Stomach smooth muscle (tissue), 2 donors: ENCODE measurements around the gene LRP1-AS.

ENCODE experiments used
- H3K27ac ChIP-seq: one replicate; pipeline ENCODE4 v1.7.0; 2013; ENCODE audit warnings: mild to moderate bottlenecking, low read length, inconsistent platforms
- H3K27me3 ChIP-seq, 2 donors: one replicate each; pipeline ENCODE4 v1.7.0; 2013; ENCODE audit warnings: low read length in 2 of 2; ENCODE audit not compliant: insufficient read depth in 2 of 2, control insufficient read depth in 1 of 2
- H3K36me3 ChIP-seq, 2 donors: one replicate each; pipeline ENCODE4 v1.7.0; 2013; ENCODE audit warnings: low read length in 2 of 2; ENCODE audit not compliant: control insufficient read depth in 2 of 2, insufficient read depth in 2 of 2
- H3K4me1 ChIP-seq: one replicate; pipeline ENCODE4 v1.7.0; 2013; ENCODE audit warnings: low read length; ENCODE audit not compliant: control insufficient read depth, insufficient read depth
- H3K4me3 ChIP-seq, 2 donors: one replicate each; pipeline ENCODE4 v1.7.0; 2013; ENCODE audit warnings: low read length in 2 of 2
- H3K9ac ChIP-seq, 2 donors: one replicate each; pipeline ENCODE4 v1.7.0; 2013; ENCODE audit warnings: low read length in 2 of 2, mild to moderate bottlenecking in 1 of 2
- H3K9me3 ChIP-seq, 2 donors: one replicate each; pipeline ENCODE4 v1.7.0; 2013; ENCODE audit warnings: low read length in 2 of 2; ENCODE audit not compliant: control insufficient read depth in 2 of 2
- donor health status: healthy.
- donor health status: Pancreatic carcinoma.

Gene LRP1-AS

DNA sequence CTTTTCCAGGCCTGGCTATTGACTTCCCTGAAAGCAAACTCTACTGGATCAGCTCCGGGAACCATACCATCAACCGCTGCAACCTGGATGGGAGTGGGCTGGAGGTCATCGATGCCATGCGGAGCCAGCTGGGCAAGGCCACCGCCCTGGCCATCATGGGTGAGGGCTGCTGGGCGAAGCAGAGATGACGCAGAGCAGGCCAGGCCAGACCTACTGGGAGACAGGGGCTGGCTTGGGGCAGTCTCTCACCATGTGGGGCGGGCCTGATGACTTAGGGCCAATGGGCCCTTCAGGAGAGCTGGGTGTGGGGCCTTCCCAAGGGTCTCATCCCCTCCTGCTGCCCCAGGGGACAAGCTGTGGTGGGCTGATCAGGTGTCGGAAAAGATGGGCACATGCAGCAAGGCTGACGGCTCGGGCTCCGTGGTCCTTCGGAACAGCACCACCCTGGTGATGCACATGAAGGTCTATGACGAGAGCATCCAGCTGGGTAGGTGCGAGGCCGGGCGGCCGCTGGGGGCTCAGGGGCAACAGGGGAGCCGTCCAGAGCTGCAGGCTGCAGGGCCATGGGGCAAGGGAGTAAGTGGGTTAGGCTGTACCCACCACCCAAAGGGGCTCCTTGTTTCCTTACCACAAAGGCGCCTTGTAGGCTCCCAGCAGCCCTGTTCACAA, 33.0 kb upstream of the LRP1-AS start:
- Histone ChIP-seq H3K4me3 (no peak overlapping the region), H3K36me3 (peaks cover 48 to 61% of the 10 kb centered on the region in 2 donors), H3K27me3 (no peaks in the 10 kb centered on the region), H3K27ac (no peak overlapping the region), H3K9ac (peak overlapping the region in 1 of 2 donors; percentile 13), H3K4me1 (peaks cover 4% of the 10 kb centered on the region), H3K9me3 (no peaks in the 10 kb centered on the region)

DNA sequence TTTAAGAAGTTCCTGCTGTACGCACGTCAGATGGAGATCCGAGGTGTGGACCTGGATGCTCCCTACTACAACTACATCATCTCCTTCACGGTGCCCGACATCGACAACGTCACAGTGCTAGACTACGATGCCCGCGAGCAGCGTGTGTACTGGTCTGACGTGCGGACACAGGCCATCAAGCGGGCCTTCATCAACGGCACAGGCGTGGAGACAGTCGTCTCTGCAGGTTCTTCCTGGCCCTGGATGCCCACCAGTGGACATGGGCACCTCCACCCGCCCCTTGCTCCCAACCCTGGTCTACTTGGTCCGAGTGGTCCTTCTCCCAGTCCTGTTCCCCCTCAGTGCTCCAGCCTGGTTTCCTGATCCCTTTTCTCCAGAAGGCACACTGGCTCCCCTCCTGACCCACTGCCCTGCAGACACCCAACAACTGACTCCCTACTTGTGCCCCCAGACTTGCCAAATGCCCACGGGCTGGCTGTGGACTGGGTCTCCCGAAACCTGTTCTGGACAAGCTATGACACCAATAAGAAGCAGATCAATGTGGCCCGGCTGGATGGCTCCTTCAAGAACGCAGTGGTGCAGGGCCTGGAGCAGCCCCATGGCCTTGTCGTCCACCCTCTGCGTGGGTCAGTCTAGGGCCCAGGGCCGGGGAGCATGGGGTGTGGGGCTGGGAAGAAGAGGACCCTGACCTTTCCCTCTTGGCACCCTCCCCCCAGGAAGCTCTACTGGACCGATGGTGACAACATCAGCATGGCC, 32.1 kb upstream of the LRP1-AS start:
- Histone ChIP-seq H3K9ac (no peak overlapping the region), H3K27ac (no peak overlapping the region), H3K4me1 (peaks cover 11% of the 10 kb centered on the region), H3K27me3 (no peaks in the 10 kb centered on the region), H3K36me3 (peaks cover 40 to 53% of the 10 kb centered on the region in 2 donors), H3K9me3 (no peaks in the 10 kb centered on the region), H3K4me3 (no peak overlapping the region)

DNA sequence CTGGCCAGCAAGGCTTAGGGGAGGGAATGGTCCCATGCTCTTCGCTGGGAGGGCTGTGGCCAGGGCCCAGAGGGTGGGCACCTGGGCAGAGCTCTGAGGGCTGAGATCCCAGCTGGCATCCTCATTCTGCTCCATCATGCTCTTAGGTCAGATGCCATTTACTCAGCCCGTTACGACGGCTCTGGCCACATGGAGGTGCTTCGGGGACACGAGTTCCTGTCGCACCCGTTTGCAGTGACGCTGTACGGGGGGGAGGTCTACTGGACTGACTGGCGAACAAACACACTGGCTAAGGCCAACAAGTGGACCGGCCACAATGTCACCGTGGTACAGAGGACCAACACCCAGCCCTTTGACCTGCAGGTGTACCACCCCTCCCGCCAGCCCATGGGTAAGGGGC, 30.8 kb upstream of the LRP1-AS start:
- no peak overlapping the region for H3K9ac ChIP-seq
- H3K36me3 ChIP-seq: peaks cover 28 to 52% of the 10 kb centered on the region in 2 donors
- peaks cover 11% of the 10 kb centered on the region for H3K4me1 ChIP-seq
- H3K4me3 ChIP-seq: no peak overlapping the region
- no peak overlapping the region for H3K27ac ChIP-seq
- no peaks in the 10 kb centered on the region for H3K9me3 ChIP-seq
- H3K27me3 ChIP-seq: no peaks in the 10 kb centered on the region

DNA sequence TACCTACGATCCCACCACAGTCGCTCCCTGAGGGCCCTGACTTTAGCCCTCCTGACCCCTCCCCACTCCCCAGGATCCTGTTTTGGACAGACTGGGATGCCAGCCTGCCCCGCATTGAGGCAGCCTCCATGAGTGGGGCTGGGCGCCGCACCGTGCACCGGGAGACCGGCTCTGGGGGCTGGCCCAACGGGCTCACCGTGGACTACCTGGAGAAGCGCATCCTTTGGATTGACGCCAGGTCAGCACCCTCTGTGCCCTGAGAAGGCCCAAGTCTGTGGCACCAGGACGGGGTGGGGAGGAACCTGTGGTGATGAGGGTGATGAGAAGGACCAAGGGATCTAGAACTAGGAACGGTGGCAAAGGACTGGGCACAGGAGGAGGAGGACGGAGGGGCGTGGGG, 29.9 kb upstream of the LRP1-AS start:
- Histone ChIP-seq H3K36me3 (peaks cover 30 to 59% of the 10 kb centered on the region in 2 donors), H3K9me3 (no peaks in the 10 kb centered on the region), H3K27me3 (no peaks in the 10 kb centered on the region), H3K4me3 (no peak overlapping the region), H3K4me1 (peaks cover 11% of the 10 kb centered on the region), H3K9ac (no peak overlapping the region), H3K27ac (no peak overlapping the region)

DNA sequence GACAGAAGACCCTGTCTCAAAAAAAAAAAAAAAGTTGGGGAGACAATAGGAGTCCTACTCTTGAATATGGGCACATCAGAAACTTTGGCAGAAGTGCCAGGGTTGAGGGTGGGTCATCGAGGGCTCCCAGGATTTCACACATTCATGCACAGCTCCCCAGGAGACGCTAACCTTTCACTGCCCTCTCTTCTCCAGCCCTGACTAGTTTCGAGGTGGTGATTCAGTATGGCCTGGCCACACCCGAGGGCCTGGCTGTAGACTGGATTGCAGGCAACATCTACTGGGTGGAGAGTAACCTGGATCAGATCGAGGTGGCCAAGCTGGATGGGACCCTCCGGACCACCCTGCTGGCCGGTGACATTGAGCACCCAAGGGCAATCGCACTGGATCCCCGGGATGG, 29.4 kb upstream of the LRP1-AS start:
- Histone ChIP-seq H3K27ac (no peak overlapping the region), H3K9me3 (no peaks in the 10 kb centered on the region), H3K27me3 (no peaks in the 10 kb centered on the region), H3K9ac (no peak overlapping the region), H3K4me3 (no peak overlapping the region), H3K4me1 (peaks cover 11% of the 10 kb centered on the region), H3K36me3 (peaks cover 30 to 59% of the 10 kb centered on the region in 2 donors)

DNA sequence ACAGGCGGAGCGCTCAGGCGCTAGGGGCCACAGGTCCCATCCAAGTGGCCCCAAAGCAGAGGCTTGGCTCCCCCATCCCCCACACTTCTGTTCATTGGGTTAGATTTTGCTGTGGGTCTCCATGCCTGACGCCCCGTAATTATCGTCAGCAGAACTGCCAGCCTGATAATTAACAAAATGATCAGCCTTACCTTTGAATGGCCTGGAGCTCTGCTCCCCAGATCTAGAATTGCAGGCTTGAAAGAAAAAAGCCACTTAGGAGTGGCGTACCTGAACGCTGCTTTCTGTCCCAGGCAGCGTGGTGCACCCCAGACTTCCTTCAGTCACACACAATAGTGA, 28.7 kb upstream of the LRP1-AS start:
- H3K27me3 ChIP-seq: no peaks in the 10 kb centered on the region
- H3K4me1 ChIP-seq: peaks cover 13% of the 10 kb centered on the region
- no peaks in the 10 kb centered on the region for H3K9me3 ChIP-seq
- H3K36me3 ChIP-seq: peaks cover 28 to 56% of the 10 kb centered on the region in 2 donors
- no peak overlapping the region for H3K27ac ChIP-seq
- H3K4me3 ChIP-seq: no peak overlapping the region
- H3K9ac ChIP-seq: no peak overlapping the region

DNA sequence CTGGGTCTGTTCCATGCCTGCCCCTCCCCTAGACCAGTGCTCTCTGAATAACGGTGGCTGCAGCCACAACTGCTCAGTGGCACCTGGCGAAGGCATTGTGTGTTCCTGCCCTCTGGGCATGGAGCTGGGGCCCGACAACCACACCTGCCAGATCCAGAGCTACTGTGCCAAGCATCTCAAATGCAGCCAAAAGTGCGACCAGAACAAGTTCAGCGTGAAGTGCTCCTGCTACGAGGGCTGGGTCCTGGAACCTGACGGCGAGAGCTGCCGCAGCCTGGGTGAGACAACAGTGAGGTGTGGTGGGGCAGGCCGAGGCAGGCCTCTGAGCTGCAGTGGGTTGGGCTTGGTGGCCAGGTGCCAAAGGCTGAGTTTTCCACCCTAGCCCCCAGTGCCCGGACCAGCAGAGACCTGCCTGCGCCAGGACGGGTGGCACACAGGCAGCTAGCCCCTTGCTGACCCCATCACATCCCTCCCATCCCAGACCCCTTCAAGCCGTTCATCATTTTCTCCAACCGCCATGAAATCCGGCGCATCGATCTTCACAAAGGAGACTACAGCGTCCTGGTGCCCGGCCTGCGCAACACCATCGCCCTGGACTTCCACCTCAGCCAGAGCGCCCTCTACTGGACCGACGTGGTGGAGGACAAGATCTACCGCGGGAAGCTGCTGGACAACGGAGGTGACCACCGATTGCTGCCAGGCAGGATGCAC, 28.2 kb upstream of the LRP1-AS start:
- Histone ChIP-seq H3K4me3 (no peak overlapping the region), H3K9me3 (no peaks in the 10 kb centered on the region), H3K4me1 (peaks cover 16% of the 10 kb centered on the region), H3K9ac (no peak overlapping the region), H3K36me3 (peaks cover 27 to 54% of the 10 kb centered on the region in 2 donors), H3K27me3 (no peaks in the 10 kb centered on the region), H3K27ac (no peak overlapping the region)

DNA sequence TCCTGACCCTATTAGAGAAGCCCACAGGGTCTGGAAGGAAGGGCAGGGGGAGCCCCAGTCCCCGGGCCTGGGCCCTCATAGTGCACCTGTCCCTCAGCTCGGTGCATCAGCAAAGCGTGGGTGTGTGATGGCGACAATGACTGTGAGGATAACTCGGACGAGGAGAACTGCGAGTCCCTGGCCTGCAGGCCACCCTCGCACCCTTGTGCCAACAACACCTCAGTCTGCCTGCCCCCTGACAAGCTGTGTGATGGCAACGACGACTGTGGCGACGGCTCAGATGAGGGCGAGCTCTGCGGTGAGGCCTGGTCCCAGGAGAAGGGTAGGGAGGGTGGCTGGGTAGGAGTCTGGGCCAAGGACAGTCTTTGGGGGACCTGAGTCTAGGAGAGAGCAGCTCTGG, 26.3 kb upstream of the LRP1-AS start:
- Histone ChIP-seq H3K9me3 (no peaks in the 10 kb centered on the region), H3K27ac (no peak overlapping the region)

DNA sequence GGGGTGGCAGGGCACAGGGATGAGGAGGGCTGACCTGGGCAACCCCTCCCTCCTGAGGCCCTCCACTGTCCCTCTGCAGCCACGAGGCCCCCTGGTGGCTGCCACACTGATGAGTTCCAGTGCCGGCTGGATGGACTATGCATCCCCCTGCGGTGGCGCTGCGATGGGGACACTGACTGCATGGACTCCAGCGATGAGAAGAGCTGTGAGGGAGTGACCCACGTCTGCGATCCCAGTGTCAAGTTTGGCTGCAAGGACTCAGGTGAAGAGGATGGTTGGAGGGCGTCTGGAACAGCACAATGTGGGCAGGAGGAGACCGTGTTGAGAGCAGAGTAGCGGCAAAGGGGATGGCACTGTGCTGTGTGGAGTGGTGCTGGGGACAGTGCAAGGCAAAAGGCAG, 25.7 kb upstream of the LRP1-AS start:
- Histone ChIP-seq H3K4me3 (no peak overlapping the region), H3K36me3 (peaks cover 20 to 36% of the 10 kb centered on the region in 2 donors), H3K9ac (no peak overlapping the region), H3K27ac (no peak overlapping the region), H3K27me3 (no peaks in the 10 kb centered on the region), H3K9me3 (no peaks in the 10 kb centered on the region), H3K4me1 (peaks cover 17% of the 10 kb centered on the region)

More for the DNA sequence above, 26.3 kb upstream of the LRP1-AS start:
- no peak overlapping the region for H3K9ac ChIP-seq
- no peak overlapping the region for H3K4me3 ChIP-seq
- no peaks in the 10 kb centered on the region for H3K27me3 ChIP-seq
- peaks cover 24 to 39% of the 10 kb centered on the region in 2 donors for H3K36me3 ChIP-seq
- H3K4me1 ChIP-seq: peaks cover 17% of the 10 kb centered on the region

DNA sequence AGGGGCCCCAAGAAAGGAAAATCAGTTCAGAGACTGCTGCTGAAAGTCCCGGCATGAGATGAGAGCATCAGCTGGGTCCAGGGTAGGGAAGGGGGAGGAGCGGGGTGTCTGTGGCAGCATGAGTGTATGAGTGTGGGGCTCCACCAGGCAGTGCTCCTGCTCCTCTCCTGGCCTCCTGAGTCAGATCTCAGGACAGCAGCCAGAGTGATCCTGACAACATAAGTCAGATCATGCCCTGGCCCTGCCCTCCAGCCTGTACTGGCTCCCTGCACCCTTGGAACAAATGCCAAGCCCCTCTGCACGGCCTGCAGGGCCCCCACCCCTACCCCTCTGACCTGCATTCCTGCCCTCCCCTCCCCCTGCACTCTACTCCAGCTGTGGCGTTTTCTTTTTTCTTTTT, 24.2 kb upstream of the LRP1-AS start:
- H3K9me3 ChIP-seq: no peaks in the 10 kb centered on the region
- H3K4me1 ChIP-seq: peaks cover 17% of the 10 kb centered on the region
- no peaks in the 10 kb centered on the region for H3K27me3 ChIP-seq
- no peak overlapping the region for H3K27ac ChIP-seq
- H3K4me3 ChIP-seq: no peak overlapping the region
- peaks cover 26 to 46% of the 10 kb centered on the region in 2 donors for H3K36me3 ChIP-seq
- no peak overlapping the region for H3K9ac ChIP-seq
